Kidney epithelial cell (primary cell): Measurements from ENCODE around the gene HRG. TPM values are rescaled to one million over a fixed set of nuclear protein-coding genes. Genes with fewer than 3 reads are reported as not detected.
A peak's percentile ranks its signal among the peaks of the same experiment; 100 is the strongest.

Source experiments
- DNase-seq: peaks from one replicate; pipeline ENCODE4 v3.0.0-alpha.2; 2010; ENCODE audit warnings: low read depth
- H3K27me3 ChIP-seq: 2 replicates; pipeline ENCODE4 v1.6.0; 2011; ENCODE audit warnings: low read length; ENCODE audit not compliant: control insufficient read depth, insufficient read depth
- H3K36me3 ChIP-seq: 2 replicates; pipeline ENCODE4 v1.5.1; 2011; ENCODE audit warnings: low read length; ENCODE audit not compliant: control insufficient read depth, insufficient read depth
- H3K4me3 ChIP-seq: 2 replicates; pipeline ENCODE4 v1.5.1; 2011; ENCODE audit warnings: low read depth, mild to moderate bottlenecking, control low read depth, low read length
- total RNA-seq: library from RNA; depleted of rRNA; stranded (reverse); fragments of >200 nt; gene quantifications from 2 replicates; pipeline ENCODE4 v1.2.3, GENCODE V29; 2015
- TF ChIP-seq, protein P1 (sequence below): IDR thresholded peaks from 2 replicates; pipeline ENCODE4 v1.5.1; 2011; ENCODE audit warnings: mild to moderate bottlenecking, moderate library complexity, low read length, control low read depth, inconsistent platforms; ENCODE audit not compliant: insufficient read depth, poor library complexity, severe bottlenecking

Gene HRG, protein sequence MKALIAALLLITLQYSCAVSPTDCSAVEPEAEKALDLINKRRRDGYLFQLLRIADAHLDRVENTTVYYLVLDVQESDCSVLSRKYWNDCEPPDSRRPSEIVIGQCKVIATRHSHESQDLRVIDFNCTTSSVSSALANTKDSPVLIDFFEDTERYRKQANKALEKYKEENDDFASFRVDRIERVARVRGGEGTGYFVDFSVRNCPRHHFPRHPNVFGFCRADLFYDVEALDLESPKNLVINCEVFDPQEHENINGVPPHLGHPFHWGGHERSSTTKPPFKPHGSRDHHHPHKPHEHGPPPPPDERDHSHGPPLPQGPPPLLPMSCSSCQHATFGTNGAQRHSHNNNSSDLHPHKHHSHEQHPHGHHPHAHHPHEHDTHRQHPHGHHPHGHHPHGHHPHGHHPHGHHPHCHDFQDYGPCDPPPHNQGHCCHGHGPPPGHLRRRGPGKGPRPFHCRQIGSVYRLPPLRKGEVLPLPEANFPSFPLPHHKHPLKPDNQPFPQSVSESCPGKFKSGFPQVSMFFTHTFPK
- total RNA-seq, result 0.13 and 0.14 TPM in 2 replicates

DNA sequence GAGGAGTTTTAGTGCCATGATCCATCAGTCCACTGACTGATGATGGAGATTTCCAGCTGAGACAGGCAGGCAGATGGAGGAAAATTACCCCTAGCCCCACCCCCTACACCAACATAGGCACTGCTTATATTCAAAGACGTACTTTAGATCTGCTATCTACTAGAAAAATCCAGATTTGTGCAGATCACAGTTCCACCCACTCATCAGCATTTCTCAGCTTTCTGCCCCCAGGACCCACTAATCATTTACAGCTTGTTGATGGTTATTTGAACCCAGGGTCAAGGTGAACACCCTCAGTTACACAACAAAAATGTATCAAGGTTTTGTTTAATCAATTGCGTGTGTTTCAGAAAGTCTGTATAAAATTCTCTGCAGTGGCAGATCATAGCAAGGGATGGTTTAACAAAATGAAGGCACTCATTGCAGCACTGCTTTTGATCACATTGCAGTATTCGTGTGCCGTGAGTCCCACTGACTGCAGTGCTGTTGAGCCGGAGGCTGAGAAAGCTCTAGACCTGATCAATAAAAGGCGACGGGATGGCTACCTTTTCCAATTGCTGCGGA lies at the start of gene HRG:
Gene HRG, plus strand, starts transcription at position 390 of the 564 bp plus-strand sequence. Its CDS starts 18 bp downstream, at position 408.
- DNase-seq, result no peak
- Histone ChIP-seq H3K27me3 (peaks cover 3% of the 10 kb centered on the region), H3K4me3 (no peak within 1 kb of the TSS), H3K36me3 (no peaks in the 10 kb centered on the region)
- TF ChIP-seq, protein P1, sequence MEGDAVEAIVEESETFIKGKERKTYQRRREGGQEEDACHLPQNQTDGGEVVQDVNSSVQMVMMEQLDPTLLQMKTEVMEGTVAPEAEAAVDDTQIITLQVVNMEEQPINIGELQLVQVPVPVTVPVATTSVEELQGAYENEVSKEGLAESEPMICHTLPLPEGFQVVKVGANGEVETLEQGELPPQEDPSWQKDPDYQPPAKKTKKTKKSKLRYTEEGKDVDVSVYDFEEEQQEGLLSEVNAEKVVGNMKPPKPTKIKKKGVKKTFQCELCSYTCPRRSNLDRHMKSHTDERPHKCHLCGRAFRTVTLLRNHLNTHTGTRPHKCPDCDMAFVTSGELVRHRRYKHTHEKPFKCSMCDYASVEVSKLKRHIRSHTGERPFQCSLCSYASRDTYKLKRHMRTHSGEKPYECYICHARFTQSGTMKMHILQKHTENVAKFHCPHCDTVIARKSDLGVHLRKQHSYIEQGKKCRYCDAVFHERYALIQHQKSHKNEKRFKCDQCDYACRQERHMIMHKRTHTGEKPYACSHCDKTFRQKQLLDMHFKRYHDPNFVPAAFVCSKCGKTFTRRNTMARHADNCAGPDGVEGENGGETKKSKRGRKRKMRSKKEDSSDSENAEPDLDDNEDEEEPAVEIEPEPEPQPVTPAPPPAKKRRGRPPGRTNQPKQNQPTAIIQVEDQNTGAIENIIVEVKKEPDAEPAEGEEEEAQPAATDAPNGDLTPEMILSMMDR, result no peak

- DNase-seq, result no peak
- Histone ChIP-seq H3K36me3 (no peaks in the 10 kb centered on the region), H3K4me3 (no peak overlapping the region), H3K27me3 (peaks cover 5% of the 10 kb centered on the region)
- TF ChIP-seq, protein P1, result no peak
Measured at GRCh38 chr3:186616299-186616617, 49.6 kb upstream of the HRG start.

- TF ChIP-seq, protein P1, result peak; percentile 96
- H3K4me3 ChIP-seq, result peak overlapping the region; percentile 21
- peaks cover 3% of the 10 kb centered on the region for H3K27me3 ChIP-seq
- DNase-seq, result peak; percentile 91
- no peaks in the 10 kb centered on the region for H3K36me3 ChIP-seq
Measured at GRCh38 chr3:186617036-186617946, 48.5 kb upstream of the HRG start.

GRCh38 chr3:186618318-186618938 lies 47.4 kb upstream of the HRG start:
- no peak for DNase-seq
- Histone ChIP-seq H3K4me3 (no peak overlapping the region), H3K36me3 (no peaks in the 10 kb centered on the region), H3K27me3 (peaks cover 1% of the 10 kb centered on the region)
- TF ChIP-seq, protein P1, result no peak

- no peak for DNase-seq
- H3K36me3 ChIP-seq, result no peaks in the 10 kb centered on the region
- H3K27me3 ChIP-seq, result no peaks in the 10 kb centered on the region
- H3K4me3 ChIP-seq, result no peak overlapping the region
- TF ChIP-seq, protein P1, result no peak
Measured at GRCh38 chr3:186619787-186620212, 46.0 kb upstream of the HRG start.
